ENCODE results near the gene LRRC17.

Gene LRRC17

DNA sequence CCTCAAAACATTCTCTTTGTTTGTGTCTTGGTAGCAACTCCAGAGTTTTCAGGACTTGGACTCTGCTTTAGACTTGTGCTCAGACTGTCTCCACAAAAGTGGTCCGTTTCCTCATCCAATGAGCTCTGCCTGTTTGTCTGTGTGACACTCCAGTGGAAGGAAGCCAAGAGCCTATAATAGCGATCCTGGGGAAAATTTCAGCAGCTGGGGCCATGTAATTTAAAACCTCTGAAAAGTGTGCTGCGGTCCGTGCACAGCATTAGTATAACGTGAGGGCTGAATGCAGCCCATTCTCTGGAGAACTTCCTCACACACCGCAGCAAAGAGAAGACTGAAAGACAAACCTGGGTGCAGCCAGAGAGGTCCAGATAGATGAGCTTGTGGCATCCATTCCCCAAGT lies at the start of gene LRRC17:
TSS of gene LRRC17 (plus strand) at position 259 of the 400 bp plus-strand sequence. CDS start 20,914 bp downstream, outside the sequence.
- DNase-seq (ENCODE audit: low read depth, low spot score) = no peak
- no peak within 1 kb of the TSS for H3K27ac ChIP-seq

GRCh38 chr7:102864958-102865357 lies 47.8 kb upstream of the LRRC17 start:
- H3K27ac ChIP-seq = no peak overlapping the region
- DNase-seq (ENCODE audit: low read depth, low spot score) = no peak

- DNase-seq (ENCODE audit: low read depth, low spot score) = no peak
- H3K27ac ChIP-seq = no peak overlapping the region
These were observed 46.1 kb upstream of the LRRC17 start for GRCh38 chr7:102866535-102867215.

- no peak overlapping the region for H3K27ac ChIP-seq
These were observed 43.6 kb upstream of the LRRC17 start for GRCh38 chr7:102869195-102869594.

DNA sequence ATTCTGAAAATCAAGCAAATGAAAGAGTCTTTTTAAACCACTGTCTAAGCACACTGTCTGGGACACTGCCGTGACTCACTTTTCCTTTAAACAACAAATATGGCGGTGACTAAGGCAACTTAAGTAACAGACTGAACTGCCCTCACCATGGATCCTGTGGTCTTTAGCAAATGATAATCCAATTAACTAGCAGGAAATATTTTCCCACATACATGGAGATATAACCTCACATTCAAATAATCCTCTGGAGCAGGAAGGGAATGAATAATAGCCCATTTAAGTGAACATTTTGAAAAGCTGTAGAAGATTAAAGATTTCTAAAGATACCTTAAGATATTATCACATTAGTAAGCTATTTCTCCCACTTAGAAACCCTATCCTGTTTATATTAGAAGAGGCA lies 40.3 kb upstream of the LRRC17 start:
- no peak for DNase-seq (ENCODE audit: low read depth, low spot score)
- peak overlapping the region; percentile 95 for H3K27ac ChIP-seq

More at GRCh38 chr7:102869195-102869594, 43.6 kb upstream of the LRRC17 start:
- DNase-seq (ENCODE audit: low read depth, low spot score) = no peak

DNA sequence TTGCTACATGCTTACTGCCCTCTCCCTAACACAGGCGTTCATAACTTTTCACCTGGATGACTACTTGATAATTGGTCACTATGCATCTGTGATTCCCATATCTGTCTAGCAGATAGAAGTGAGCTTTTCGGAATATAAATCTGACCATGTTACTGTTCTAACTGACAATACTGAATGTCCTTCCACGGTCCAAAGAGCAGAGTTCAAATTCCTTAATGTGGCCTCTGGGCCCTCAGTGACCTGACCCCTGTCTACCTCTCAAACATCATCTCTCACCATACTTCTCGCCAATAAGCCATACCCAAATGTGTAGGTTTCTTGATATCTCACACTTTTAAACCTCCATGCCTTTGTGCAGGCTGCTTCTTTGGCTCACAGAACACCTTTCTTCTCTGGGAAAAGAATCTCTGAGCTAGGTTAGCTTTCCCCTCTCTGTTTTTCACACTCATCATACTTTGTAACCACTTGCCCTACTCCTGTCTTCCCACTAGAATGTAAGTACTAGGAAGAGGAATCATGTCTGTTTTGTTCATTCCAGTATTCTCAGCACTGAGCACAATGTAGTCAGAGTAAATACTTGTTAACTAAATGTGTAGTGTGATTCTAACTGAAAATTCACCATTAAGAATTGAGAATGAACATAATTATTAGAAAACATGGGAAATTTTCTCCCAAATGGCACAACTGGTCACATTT lies 39.2 kb upstream of the LRRC17 start:
- peak overlapping the region; percentile 95 for H3K27ac ChIP-seq

GRCh38 chr7:102874166-102874829 lies 38.5 kb upstream of the LRRC17 start:
- DNase-seq (ENCODE audit: low read depth, low spot score) = peak; percentile 60
- H3K27ac ChIP-seq = peak overlapping the region; percentile 95

More for the DNA sequence above, 39.2 kb upstream of the LRRC17 start:
- no peak for DNase-seq (ENCODE audit: low read depth, low spot score)

- H3K27ac ChIP-seq = peak overlapping the region; percentile 95
- no peak for DNase-seq (ENCODE audit: low read depth, low spot score)
These were observed 37.8 kb upstream of the LRRC17 start for GRCh38 chr7:102874966-102875365.

DNA sequence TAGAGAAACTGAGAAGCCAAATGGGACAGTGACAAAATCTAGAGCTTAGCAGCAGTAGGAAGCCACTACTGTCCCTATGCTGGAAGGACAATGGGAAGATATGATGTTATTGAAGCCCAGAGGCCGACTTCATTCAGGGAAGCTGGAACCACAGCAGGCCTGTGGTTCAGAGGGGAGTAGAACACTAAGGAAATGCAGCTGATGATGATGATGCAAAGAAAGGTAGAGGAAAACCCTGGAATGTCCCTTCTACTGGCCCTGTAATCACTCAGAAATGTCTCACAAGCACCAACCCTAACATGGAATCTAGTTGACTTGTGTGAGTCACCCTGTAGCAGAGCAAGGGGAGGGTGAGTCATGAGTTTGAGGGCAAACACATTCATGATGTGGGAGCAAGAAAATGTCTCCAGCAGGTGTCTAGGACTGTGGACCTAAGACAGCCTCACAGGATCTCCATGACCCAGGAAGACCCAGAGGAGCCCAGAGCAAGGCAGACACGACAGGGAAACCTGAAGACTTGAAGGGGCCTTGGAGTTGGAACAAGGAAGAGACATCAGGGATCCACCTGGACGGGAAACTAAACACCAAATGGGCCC lies 37.0 kb upstream of the LRRC17 start:
- H3K27ac ChIP-seq = peak overlapping the region; percentile 95

DNA sequence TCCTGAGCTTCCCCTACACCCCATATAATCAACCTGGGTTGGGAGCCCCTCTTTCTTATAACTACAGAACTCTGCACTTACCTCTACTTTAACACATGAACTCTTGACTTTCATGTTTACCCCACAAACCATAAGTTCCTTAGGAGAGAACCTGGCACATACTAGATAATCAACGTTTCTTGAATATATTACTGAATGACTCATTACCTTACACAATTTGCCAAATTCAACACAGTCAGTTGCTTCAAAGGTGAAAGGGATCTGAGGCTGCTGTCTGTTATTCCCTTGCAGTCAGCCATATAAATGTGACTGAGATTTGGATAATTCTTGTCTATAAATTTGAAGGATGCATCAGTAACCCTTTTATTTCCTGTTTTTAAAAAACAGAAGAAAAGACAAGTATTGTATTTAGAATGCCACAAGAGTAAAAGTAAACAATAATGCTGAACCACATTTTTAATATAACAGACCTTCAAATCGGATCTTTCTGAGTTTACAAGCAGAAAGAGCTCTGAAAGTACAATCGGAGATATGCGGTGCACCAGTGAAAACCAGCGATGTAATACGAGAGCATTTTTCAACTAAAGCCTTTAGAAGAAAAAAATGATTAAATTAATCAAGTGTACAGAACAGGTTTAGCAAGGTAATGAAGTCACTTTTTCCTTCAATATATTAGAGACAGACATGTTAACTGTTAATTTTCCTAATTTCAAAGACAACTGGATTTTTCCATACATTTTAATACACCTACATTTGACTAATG lies 29.5 kb upstream of the LRRC17 start:
- no peak for DNase-seq (ENCODE audit: low read depth, low spot score)
- peak overlapping the region; percentile 0 for H3K27ac ChIP-seq

More for the DNA sequence above, 37.0 kb upstream of the LRRC17 start:
- peak; percentile 98 for DNase-seq (ENCODE audit: low read depth, low spot score)

GRCh38 chr7:102888561-102889233 lies 24.1 kb upstream of the LRRC17 start:
- no peak for DNase-seq (ENCODE audit: low read depth, low spot score)
- H3K27ac ChIP-seq = no peak overlapping the region

- no peak for DNase-seq (ENCODE audit: low read depth, low spot score)
- H3K27ac ChIP-seq = no peak overlapping the region
These were observed 22.9 kb upstream of the LRRC17 start for GRCh38 chr7:102889851-102890250.

- H3K27ac ChIP-seq = no peak overlapping the region
- DNase-seq (ENCODE audit: low read depth, low spot score) = no peak
These were observed 22.4 kb upstream of the LRRC17 start for GRCh38 chr7:102890292-102890970.

- DNase-seq (ENCODE audit: low read depth, low spot score) = no peak
- H3K27ac ChIP-seq = no peak overlapping the region
These were observed 21.7 kb upstream of the LRRC17 start for GRCh38 chr7:102890971-102891692.

- H3K27ac ChIP-seq = peak overlapping the region; percentile 51
- no peak for DNase-seq (ENCODE audit: low read depth, low spot score)
These were observed 21.0 kb upstream of the LRRC17 start for GRCh38 chr7:102891693-102892261.

- no peak for DNase-seq (ENCODE audit: low read depth, low spot score)
- peak overlapping the region; percentile 51 for H3K27ac ChIP-seq
These were observed 20.0 kb upstream of the LRRC17 start for GRCh38 chr7:102892631-102893278.

DNA sequence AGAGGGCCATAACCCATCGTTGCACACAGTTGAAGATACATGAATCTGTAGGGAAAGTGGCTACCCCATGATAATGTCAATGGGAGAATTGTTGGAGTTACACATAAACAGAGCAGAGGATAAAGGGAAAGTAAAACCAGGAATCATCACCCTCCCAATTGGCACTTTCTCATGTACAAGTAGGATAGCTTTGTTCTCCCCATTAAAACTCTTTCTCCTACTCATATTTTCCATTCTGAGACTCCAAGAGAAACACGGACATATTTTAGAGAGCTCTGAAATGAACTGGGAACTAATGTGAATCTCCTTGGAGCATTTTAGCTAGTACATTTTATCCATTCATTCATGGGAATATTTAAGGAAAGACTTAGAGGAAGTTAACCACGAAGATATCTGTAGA lies 17.2 kb upstream of the LRRC17 start:
- DNase-seq (ENCODE audit: low read depth, low spot score) = no peak
- no peak overlapping the region for H3K27ac ChIP-seq

Data from epithelial cell of prostate (primary cell).